Subcutaneous adipose tissue (tissue), 4 donors: ENCODE results near the gene KLF18. TPM values are rescaled to one million over a fixed set of nuclear protein-coding genes. Genes with fewer than 3 reads are reported as not detected.

Experiments
- total RNA-seq, 4 donors: library from RNA; depleted of rRNA; stranded (reverse); fragments of >200 nt; gene quantifications; one replicate each; pipeline ENCODE4 v1.1.0, GENCODE V29; 2016
- TF ChIP-seq, protein P1 (sequence below): fragments of 450-650 bp; IDR thresholded peaks from one replicate; pipeline ENCODE4 v1.5.1; 2016; ENCODE audit warnings: low read depth, mild to moderate bottlenecking, control low read depth, antibody characterized with exemption, moderate library complexity

Gene KLF18
- total RNA-seq, 4 donors from 2014 or later = not detected

GRCh38 chr1:44138239-44138638, 3.2 kb downstream of the KLF18 start:
- TF ChIP-seq, protein P1, sequence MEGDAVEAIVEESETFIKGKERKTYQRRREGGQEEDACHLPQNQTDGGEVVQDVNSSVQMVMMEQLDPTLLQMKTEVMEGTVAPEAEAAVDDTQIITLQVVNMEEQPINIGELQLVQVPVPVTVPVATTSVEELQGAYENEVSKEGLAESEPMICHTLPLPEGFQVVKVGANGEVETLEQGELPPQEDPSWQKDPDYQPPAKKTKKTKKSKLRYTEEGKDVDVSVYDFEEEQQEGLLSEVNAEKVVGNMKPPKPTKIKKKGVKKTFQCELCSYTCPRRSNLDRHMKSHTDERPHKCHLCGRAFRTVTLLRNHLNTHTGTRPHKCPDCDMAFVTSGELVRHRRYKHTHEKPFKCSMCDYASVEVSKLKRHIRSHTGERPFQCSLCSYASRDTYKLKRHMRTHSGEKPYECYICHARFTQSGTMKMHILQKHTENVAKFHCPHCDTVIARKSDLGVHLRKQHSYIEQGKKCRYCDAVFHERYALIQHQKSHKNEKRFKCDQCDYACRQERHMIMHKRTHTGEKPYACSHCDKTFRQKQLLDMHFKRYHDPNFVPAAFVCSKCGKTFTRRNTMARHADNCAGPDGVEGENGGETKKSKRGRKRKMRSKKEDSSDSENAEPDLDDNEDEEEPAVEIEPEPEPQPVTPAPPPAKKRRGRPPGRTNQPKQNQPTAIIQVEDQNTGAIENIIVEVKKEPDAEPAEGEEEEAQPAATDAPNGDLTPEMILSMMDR = no peak

DNA sequence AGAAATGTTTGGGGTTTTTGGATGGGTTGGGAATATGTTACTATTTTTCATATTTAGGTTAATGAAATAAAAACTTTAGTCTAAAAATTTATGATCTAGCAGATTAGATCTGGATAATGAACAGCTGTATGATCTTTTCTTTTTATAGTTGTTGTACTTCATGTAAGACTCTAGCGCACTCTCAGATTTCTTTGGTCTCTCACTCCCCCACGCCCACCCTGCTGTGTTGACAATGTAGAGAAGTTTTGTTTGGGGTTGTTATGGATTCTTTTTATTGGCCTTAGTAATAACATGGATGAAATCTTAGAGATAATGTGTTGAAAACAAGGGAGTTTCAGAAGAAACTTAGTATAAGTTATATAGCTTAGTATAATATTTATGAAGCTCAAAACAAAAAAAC, 5.5 kb downstream of the KLF18 start:
- TF ChIP-seq, protein P1 = no peak

GRCh38 chr1:44134071-44134920, 7.1 kb downstream of the KLF18 start:
- TF ChIP-seq, protein P1 = no peak

- TF ChIP-seq, protein P1 = no peak
These were observed 10.0 kb downstream of the KLF18 start for GRCh38 chr1:44131411-44131810.

DNA sequence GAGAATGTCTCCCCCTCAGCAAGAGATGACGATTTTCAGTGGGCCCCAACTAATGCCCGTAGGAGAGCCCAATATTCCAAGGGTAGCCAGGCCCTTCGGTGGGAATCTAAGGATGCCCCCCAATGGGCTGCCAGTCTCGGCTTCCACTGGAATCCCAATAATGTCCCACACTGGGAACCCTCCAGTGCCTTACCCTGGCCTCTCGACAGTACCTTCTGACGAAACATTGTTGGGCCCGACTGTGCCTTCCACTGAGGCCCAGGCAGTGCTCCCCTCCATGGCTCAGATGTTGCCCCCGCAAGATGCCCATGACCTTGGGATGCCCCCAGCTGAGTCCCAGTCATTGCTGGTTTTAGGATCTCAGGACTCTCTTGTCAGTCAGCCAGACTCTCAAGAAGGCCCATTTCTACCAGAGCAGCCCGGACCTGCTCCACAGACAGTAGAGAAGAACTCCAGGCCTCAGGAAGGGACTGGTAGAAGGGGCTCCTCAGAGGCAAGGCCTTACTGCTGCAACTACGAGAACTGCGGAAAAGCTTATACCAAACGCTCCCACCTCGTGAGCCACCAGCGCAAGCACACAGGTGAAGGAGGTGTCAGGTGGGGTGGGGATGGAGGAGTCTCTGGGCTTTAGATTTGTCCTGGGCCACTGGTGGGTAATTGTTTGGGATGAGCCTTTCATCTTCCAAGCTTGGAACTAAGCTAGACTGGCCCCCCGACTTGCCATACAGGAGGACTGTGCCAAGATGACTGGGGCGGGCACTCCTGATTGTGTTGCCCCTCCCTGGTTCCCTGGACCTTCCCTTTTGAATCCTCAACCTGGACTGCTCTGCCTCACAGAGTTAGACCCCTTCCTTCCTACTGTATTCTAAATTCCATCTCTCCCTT, 11.6 kb downstream of the KLF18 start:
- TF ChIP-seq, protein P1 = no peak

DNA sequence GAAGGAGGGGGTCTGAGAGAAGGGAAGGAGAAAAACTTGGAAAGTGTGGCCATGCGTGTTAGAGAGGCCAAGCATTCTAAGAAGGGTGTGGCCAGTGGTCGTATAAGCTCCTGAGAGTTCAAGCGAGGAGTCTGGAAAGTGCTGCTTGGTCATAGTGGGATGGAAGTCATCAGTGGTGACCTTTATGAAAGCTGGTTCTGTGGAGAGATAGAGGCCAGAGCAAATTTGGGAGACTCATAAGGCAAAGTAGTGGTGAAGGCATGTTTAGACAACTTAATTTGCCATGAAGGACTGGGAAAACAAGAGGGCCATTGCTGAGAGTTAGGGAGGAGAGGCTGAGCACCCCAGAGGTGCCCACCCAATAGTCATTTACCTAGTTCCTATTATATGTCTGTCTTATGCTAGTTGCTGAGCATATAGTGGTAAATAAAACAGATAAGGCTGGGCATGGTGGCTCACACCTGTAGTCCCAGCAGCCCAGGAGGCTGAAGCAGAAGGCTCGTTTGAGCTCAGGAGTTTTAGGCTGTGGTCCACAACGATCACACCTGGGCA, 21.0 kb downstream of the KLF18 start:
- TF ChIP-seq, protein P1 = no peak

DNA sequence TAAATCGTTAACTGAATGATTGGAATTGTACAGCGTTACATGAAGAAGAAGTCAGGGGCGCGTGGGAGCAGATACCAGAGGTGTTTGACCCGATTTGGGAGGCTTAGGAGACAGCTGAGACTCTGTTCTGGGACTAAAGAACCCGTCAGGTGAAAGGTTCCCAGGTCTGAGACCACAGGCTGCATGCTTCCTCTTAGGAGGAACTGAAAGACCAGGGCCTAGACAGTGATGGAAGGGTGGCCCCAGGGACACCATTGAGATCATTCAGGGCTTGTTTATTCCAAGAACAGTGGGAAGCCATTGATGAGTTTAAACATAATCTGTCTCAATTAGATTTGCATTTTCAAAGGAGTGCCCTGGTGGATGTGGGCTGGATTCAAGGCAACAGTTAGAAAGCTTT, 21.9 kb downstream of the KLF18 start:
- TF ChIP-seq, protein P1 = no peak
